Head of caudate nucleus (tissue), 42 donors: Measurements from ENCODE around the gene SDC1.
A peak's percentile ranks its signal among the peaks of the same experiment; 100 is the strongest.

ENCODE experiments used
- DNase-seq, 42 donors: peaks; one replicate each; pipeline versions ENCODE4 v3.0.0 to v3.0.0-alpha.2; 2020 to 2021; ENCODE audit warnings: mixed read lengths in 7 of 42
- intact Hi-C: fragments of 100-400 bp; cut with DNase I; formaldehyde crosslinking; loops from one replicate; pipeline ENCODE4 v1.15.0; 2022

SDC1 gene

DNA sequence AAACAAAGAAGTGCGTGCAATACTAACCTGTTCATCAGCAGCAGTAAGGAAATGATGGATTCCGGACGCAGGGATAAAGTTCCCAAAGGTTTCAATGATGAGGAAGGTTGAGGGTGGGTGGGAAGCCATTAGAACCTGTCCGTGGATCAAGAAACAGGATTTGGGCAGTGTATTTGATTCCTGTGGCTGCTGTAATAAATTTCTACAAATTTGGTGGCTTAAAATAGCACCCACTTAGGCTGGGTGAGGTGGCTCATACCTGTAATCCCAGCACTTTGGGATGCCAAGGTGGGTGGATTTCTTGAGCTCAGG, 5.1 kb upstream of the SDC1 start:
- intact Hi-C loops, result no loop called here

DNA sequence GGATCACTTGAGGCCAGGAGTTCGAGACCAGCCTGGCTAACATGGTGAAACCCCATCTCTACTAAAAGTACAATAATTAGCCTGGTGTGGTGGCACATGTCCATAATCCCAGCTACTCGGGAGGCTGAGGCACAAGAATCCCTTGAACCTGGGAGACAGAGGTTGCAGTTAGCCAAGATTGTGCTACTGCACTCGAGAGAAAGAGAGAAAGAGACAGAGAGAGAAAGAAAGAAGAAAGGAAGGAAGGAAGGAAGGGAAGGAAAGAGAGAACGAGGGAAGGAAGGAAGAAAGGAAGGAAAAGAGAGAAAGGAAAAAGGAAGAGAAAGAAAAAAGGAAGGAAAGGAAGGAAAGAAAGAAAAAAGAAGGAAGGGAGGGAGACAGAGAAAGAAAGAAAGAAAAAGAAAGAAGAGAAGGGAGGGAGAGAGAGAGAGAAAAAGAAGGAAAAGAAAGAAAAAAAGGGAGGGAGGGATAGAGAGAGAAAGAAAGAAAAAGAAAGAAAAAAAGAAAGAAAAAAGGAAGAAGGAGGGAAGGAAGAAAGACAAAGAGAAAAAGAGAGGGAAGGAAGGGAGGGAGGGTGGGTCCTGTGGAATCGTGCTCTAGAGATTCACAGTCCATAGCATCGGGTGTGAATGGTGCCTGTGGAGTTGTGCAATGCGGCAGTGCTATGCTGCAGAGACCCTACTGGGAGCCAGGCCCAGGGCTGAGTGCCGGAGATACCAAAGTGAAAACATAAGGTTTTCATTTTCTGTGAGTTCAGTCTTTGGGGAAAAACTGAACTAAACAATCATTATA, 4.6 kb upstream of the SDC1 start:
- DNase-seq, result peak in 2 of 42 donors; percentile 1 to 2
- intact Hi-C loops, result no loop called here

More for the DNA sequence above, 5.1 kb upstream of the SDC1 start:
- peak in 1 of 42 donors; percentile 1 for DNase-seq

DNA sequence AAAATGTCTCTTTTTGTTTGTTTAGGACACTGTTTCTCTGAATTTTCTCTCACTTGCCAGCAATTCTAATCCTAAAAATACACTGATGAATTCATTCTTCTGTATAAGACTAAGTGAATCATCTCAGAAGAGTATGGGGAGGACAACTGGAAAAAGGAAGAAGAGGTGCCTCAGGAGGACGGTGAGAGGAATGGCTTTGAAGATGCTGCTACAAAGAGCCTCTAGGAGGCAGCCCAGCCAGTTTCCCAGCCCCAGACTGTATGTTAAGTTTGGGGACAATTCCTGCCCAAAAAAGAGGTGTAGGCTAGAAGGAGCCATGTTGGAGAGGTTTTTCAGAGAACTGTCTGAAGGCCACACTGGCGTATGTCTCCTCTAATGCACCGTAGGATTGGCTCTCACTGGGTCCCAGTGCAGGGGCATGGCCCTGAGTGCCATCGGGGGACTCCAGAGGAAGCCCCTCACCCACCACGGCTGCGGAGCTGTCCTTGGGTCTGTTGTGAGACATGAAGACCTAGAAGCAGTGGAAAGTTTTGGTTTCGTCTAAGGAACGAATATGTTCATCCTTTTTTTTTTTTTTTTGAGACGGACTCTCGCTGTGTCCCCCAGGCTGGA, 3.1 kb upstream of the SDC1 start:
- peak in 2 of 42 donors; percentile 7 for DNase-seq
- intact Hi-C loops, result no loop called here

DNA sequence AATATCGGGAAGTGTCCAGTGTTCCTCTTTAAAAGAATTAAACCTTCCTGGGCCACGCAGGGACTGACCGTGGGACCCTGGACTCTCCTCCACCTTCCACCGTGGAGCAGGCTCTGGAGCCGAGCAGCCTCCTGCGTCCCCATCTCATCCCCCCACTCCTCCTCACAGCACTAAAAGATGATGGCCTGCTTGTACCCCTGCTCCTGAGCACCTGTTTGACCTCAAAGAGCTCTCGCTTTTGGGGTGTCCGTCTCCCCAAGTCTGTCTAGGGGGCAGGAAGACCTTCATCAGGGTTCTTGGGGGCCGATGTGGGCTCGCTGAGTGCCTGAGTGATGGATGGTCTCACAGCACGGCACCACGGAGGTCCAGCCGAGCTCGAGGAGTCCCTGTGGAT, 1.2 kb upstream of the SDC1 start:
- intact Hi-C loops, result no loop called here
- peak in 3 of 42 donors; percentile 8 to 26 (median 13) for DNase-seq

DNA sequence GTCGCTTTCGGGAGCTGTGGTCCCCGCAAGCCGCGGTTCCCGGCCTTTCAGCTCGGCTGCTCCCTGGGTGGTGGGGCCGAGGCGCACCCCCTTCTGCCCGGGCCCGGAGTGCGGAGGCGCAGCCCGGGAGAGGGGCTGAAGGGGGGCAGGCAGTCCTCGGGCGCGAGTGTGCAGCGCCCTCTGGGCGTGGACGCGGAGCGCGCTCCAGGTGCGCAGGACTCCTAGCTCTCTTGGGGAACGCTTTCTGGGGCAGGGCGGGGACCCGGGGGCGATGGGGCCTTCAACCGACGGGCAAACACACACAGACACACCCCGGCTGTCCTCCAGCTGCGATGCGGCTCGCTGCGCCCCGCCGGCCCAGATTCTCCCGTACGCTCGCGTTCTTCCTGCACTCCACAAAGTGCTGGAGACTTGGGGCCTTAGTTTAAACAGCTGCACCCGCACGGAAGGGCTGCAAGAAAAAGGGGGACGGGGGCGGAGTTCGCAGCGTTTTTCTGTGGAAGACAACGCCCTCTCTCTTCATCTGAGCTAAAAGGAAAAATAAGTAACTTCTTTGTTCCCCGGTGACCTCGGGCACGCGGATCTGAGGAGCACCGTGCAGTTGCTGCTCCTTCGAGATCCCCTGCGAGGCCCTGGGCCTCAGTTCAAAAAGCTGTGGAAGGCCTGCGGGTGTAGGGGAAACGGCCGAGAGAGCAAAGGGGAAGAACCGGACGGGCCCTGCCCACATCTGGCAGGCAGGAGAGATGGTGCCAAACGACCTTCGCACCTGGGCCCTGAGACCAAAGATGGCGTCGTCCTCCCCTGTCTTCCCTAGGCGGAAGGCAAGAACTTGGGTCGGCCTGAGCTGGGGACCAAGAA, 593 bp upstream of the SDC1 start:
- intact Hi-C loops, result no loop called here
- DNase-seq, result peak in 41 of 42 donors; percentile 26 to 77 (median 54)

- DNase-seq, result peak in 1 of 42 donors; percentile 25
- intact Hi-C loops, result no loop called here
These were observed 690 bp downstream of the SDC1 start for GRCh38 chr2:20224164-20224715.

DNA sequence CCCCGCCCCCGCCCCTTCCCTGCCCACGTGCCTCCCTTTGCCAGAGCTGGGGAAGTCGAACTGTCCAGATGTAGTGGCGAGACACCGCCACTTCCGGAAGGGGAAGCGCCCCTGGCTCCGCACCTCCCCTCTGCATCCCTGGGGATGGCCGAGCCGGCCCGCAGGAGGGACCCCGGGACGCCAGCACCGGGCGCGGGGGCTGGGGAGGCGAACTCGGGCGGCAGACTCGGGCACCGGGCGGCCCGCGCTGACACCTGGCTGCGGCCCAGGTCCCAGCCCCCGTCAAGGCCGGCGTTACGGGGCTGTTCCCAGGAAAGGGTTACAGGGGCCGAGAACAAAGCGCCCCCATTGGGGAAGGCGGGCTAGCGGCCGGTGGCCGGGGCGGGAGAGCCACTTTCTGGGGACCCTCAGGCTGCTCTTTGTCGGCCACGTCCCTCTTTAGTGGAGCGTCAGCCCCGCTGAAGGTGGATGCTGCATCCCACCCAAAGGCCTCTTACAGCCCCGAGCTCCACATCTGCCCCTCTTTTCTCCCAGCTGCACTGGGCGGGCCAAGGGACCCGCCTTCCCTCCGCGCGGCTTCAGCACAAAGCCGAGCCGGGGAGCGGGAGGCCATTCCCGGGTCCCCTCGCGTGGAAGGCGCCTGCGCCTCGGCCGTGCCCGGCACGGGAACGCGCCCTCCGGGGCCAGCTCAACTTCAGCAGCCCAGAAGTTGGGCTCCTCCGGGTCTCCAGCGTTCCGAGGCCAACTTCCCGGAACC, 1.3 kb downstream of the SDC1 start:
- intact Hi-C loops, result no loop called here
- peak in 17 of 42 donors; percentile 6 to 61 (median 29) for DNase-seq

GRCh38 chr2:20222769-20223406, 2.0 kb downstream of the SDC1 start:
- DNase-seq, result no peak
- intact Hi-C loops, result no loop called here

DNA sequence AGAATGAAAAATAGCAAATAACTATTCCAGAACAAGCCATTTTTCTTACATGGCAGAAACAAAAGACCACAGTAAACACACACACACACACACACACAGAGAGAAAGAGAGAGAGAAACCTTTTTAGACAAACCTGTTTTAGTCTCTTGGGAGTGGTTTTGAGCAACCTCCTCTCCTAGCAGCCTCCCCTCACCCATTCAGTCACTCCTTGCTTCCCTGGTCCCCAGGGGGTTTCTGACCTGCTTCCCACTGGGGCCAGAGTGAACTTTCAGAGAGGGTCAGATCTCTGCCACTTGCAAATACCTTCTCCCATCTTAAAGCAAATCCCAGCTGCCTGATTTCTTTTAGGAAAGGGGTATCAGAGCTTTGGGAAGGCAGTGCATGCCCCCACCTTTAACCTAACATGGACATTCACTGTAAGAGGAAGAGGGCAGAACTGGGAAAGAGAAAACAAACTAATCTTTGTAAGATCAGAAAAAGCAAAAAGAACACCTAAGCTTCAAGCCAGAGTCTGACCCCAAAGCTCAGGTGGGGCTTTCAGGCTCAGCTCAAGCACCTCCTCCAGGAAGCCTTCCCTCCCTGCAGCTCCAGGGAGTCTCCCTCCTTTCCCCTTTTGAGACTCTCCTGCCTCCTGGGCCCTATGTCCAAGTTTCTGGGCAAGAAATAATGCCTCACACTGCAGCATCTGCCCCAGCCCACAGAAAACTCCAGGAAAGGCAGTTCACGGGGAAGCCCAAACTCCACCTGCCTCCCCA, 2.7 kb downstream of the SDC1 start:
- intact Hi-C loops, result no loop called here

DNA sequence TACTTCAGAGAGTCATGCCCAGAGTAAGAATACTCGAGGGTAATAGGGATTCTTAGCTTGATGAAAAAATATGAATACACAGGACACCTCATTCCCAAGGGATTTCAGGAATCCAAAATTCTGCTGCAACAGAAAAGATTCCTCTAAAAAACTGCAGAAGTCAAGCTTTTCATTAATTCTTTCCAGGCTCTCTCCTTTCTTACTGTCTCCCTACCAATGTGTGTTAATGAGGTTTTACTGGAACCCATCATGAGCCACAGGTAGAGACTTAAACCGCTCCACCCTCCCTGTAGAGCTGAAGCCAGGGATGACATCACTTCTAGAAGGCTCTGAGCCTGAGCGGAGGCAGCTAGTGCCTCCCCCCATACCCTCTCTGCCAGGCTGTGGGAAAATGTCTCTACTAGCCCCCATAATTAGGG, 3.4 kb downstream of the SDC1 start:
- no peak for DNase-seq
- intact Hi-C loops, result no loop called here

More for the DNA sequence above, 2.7 kb downstream of the SDC1 start:
- no peak for DNase-seq

DNA sequence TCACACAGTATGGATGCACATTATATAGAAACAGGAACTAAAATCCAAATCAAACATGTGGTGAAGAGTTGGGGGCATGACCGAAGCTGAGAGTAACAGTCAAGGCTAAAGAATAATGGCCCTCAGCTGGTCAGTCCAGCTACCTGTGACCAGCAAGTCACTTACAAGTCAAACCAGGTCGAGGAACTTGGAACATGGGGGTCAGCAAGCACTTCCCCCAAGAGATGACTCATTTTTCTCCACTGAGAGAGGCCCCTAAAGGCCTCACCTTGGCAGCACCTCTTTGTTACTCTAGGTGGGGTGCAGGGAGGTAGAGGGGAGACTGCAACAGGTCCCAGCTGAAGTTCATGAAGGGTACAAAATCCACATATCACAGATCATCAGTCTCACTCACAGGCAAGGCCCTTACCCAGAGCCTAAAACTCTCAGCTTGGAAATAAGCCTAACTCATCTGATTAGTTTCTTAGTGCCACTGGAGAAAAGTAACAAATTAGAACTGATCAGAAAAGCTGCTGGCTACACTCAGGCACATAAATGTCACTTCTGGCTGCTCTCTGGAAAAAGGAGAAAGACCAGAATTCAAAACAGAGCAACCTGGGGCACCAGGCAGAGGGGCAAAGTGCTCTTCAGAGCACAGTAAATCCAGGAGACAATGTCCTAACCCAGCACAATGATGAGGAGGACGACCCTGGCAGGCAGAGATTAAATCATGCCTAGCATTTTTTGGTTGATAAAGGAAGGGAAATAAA, 4.0 kb downstream of the SDC1 start:
- intact Hi-C loops, result no loop called here

GRCh38 chr2:20219763-20220380, 5.1 kb downstream of the SDC1 start:
- intact Hi-C loops, result no loop called here
- DNase-seq, result no peak

More for the DNA sequence above, 4.0 kb downstream of the SDC1 start:
- no peak for DNase-seq

DNA sequence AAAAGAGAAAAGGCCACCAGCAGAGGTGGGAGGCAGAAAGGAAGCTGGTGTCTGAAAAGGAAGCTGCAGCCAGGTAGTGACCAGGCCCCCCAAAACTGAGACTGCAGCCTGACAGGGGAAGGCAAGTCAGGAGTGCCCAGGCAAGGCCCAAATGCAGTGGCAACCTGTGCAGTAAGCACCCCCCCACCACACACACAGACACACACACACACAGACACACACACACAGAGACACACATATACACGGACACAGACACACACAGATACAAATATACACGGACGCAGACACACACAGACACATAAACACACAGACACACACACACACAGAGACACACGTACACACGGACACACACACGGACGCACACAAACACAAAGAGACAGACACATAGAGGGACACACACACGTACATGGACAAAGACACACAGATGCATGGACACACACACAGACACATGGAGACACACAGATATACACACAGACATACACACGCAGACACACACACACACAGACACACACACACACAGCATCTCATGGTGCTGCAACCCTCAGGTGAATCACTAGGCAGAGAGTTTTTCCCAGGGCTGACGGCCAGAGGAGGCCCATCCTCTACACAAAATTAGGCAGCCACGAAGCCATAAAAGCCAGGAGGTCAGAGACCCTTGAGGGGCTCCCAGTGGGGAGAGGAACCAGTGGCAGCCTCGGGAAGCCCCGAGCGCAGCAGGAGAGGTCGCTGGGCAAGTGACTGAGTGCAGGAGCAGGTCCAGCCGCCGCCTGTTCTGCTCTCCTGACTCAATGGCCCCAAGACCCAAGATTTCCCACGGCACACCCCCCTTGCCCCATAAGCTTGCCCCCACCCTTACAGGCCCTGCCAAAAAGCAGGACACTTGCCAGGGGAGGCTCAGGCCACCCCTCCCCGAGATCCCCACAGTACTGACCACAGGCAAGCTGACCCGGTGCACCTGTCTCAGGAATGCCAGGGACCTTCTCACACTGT, 6.3 kb downstream of the SDC1 start:
- intact Hi-C loops, result no loop called here

GRCh38 chr2:20217041-20217970, 7.6 kb downstream of the SDC1 start:
- intact Hi-C loops, result no loop called here
- no peak for DNase-seq

More for the DNA sequence above, 6.3 kb downstream of the SDC1 start:
- DNase-seq, result no peak
